ENCODE results near the gene HIF3A.

DNA sequence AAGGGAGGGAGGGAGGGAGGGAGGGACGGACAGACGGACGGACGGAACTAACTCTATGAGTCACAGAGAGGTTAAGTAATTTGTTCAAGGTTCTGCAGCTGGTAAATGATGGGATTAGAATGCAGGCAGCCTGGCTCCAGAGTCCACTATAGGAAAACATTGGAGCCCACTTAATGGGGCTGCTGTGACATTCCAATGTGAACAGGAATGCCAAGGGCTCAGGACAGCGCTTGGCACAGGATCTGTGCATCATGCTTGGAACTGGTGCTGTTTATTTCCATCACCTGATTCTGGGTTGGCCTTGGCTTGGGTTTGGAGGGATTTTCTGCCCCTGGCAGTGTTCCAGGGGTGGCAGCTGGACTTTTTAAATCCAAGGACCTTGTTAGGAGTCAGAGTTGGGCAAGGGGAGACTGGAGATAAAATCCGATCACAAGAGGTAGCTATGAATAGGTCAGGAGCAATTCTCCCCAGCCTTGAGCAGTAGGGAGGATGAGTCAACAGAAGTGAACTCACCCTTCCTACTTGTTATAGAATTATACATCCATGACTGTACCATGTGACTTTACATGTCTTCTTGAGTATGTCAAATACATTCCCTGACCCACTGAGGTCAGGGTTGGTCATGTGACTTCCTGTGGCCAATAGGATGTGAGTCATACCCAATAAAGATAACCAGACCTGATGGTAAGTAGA, 7.8 kb upstream of the HIF3A start:
- TF ChIP-seq, protein P1, sequence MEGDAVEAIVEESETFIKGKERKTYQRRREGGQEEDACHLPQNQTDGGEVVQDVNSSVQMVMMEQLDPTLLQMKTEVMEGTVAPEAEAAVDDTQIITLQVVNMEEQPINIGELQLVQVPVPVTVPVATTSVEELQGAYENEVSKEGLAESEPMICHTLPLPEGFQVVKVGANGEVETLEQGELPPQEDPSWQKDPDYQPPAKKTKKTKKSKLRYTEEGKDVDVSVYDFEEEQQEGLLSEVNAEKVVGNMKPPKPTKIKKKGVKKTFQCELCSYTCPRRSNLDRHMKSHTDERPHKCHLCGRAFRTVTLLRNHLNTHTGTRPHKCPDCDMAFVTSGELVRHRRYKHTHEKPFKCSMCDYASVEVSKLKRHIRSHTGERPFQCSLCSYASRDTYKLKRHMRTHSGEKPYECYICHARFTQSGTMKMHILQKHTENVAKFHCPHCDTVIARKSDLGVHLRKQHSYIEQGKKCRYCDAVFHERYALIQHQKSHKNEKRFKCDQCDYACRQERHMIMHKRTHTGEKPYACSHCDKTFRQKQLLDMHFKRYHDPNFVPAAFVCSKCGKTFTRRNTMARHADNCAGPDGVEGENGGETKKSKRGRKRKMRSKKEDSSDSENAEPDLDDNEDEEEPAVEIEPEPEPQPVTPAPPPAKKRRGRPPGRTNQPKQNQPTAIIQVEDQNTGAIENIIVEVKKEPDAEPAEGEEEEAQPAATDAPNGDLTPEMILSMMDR (IDR thresholded peaks at IDR 0.05): no peak
- no peak for TF ChIP-seq POLR2A (IDR thresholded peaks at IDR 0.05)
